Epidermal melanocyte (primary cell): Measurements from ENCODE around the gene DMXL2.
"Not testable (repeated sequence)": the region's sequence is repeated elsewhere in the genome, so short reads cannot be mapped to it uniquely, and the experiment has no call there.

Source experiments
- DNase-seq: peaks from one replicate; pipeline ENCODE4 v3.0.0; 2011; ENCODE audit warnings: low spot score; ENCODE audit not compliant: insufficient read length

The DMXL2 gene

DNA sequence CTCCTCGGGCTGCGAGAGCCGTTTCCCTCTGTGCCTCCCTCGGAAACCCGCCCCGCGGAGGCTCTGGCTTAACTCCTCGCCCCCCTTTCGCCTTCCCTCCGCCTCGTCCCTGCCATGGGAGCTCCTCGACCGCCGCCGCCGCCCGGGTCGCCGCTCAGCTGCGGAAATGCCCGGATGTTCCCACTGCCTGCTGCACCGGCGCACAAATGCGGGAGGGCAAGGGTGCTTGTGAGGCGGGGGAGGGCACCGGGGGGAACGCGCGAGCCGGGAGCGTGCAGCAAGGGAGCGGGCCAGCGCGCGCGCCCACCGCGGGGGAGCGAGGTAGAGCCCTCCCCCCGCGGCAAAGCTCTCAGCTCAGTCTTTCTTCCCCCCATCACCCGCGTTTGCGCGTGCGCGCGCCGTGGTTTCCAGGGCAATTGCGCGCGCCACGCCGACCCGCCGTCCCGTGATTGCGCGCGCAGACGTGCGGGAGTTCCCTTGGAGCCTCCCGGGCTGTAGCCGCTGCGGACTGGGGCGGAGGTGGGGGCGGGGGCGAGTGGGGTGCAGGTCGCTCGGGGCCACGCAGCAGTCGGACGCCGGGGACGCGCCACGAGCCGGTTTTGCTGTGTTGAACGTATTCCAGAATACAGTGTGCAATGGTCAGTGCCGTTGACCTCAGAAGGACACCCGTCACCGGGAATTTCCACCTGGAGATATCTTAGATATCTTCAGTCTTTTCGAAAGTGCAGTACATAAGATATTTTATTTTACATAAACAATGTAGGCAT, at the start of gene DMXL2:
TSS of gene DMXL2 (minus strand) at position 168 of the 767 bp plus-strand sequence. CDS start 226 bp downstream, outside the sequence.
- peak; percentile 68 for DNase-seq

- DNase-seq = no peak
Observed at GRCh38 chr15:51672155-51672687, 49.6 kb upstream of the DMXL2 start.

DNA sequence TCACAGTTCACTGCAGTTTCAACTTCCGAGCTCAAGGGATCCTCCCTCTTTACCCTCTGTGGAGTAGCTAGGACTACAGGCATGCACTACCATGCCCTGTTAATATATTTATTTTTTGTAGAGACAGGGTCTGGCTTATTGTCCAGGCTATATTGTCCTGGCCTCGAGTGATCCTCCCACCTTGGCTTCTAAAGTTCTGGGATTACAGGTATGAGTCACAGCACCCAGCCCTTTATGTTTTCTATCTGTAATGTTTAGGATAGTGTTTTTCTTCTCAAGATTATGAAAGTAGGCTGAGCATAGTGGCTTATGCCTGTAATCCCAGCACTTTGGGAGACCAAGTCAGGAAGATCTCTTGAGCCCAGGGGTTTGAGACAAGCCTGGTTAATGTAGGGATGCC, 46.8 kb upstream of the DMXL2 start:
- no peak for DNase-seq

DNA sequence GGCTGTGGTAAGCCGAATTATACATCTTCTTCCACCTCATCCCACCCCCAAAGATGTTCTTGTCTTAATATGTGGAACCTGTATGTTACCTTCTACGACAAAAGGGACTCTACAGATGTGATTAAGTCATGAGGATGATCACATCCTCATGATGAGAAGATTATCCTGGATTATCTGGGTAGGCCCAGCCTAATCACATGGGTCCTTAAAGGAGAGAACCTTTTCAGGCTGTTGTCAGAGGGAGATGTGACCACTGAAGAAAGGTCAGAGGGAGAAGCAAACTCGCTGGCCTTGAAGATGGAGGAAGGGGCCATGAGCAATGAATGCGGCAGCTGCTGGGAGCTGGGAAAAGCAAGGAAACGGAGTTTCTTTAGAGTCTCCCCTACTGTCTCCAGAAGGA, 45.9 kb upstream of the DMXL2 start:
- no peak for DNase-seq

DNA sequence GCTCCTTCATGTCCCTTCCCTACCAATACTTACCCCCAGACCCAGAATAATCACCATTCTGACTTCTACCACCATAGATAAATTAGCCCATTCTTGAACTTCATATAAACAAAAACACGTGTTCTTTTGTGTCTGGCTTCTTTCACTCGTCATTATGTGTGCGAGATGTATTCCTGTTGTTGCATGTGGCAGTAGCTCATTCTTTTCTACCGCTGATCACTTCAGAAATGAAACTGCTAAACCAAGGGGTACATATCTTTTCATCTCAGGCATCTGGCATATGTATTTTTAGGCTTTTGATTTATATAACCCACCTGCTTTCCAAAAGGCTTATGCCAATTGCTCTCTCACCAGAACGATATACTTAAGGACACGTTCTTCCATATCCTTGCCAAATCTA, 44.9 kb upstream of the DMXL2 start:
- DNase-seq = no peak

- no peak for DNase-seq
Observed at GRCh38 chr15:51661072-51661471, 38.5 kb upstream of the DMXL2 start.

DNA sequence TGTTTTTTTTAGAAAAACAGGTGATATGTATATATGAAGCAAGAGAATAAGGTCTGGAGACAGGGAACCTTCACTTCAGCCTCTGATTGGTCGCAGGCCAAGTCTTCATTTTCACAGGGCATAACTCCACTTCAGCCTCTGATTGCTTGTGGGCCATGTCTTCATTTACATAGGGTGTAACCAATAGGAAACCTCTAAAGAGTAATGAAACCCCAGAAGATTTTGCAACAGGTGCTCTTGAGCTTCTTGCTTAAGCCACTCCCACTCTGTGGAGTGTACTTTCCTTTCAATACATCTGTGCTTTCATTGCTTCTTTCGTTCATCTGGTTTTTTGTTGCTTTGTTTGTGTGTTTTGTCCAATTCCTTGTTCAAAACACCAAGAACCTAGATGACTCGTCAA, 36.1 kb upstream of the DMXL2 start:
- no peak for DNase-seq

DNA sequence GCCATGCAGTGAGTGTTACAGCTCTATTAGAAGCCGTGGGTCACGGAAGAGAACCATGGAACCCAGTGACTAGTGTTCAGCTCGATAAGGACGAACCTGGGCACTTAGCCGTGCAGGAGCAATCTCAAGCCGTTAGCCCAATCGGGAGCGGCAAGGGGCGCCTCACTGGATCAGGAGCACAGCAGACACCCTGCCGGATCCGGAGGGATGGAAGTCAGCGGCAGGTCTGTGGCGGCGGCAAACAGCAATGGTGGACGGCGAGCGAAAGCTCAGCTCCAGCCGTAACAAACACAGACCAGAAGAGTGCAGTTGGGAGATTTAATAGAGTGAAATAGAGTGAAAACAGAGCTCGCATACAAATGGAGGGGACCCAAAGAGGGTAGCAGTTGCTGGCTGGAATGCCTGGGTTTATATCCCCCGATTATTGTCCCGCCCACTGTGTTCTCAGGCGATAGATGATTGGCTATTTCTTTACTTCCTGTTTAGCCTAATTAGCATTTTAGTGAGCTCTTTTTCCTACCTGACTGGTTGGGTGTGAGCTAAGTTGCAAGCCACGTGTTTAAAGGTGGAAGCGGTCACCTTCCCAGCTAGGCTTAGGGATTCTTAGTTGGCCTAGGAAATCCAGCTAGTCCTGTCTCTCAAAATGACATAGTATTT, 33.0 kb upstream of the DMXL2 start:
- DNase-seq = not testable (repeated sequence)

DNA sequence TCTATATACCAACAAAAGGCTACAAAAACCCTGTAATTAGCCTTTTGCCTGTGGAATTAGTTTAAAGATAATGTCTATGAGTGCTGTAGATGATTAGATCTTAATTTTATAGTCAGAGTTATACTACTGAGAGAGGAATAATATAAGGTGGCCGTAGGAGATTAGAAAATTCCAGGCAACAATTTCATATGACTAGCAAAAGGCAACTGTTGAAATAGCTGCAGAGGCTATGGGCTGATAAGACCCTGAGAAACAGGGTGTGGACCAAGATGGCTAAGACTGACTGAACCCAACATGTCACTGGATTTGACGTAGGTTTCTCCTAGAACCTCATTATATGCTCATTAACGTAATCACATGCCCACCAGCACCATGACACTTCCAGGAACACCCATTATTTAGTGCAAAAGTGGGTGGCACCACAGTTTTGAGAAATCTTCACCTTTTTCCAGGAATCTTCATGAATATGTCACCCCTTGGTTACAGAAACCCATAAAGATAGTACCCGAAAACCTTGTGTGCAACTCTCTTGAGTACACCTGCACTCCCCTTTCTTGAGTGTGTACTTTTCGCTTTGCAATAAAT, 29.6 kb upstream of the DMXL2 start:
- no peak for DNase-seq

DNA sequence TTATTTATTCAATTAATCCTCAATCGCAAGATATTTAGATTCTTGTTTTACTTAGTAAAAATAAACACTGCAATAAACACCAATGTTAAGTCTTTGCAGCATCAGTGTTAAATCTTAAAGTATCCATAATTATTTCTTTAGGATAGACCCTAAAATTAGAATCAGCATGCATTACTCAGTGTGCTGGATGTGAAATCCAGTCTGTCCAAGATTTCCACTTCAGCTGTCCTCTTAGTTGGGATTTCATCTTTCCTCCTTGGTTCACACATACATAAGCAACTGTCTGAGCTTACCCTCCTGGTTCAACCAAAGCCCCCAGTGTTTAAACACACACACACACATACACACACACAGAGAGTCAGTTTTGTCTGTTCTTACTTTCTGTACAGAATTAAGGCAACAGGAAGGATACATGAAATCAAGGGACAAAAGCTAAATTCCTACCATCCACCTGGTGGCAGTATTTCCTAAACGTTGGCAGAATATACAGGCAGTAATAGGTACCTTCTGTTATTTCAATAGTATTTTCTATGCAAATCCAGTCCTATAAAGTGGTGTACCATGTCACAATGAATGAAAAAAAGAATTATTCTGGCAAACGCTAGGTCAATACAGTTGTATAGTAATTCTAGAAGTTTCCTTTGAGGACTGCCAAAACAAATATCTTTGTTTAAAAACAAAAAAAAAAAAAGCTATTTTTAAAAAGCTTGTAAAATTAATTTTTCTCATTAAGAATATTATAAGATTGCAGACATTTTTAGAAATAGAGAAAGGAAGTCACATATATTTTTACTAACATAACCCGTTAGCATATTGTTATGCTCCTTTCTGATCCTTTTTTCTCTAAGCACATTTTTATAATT, 27.3 kb upstream of the DMXL2 start:
- DNase-seq = peak; percentile 71

- not testable (repeated sequence) for DNase-seq
Observed at GRCh38 chr15:51648643-51649042, 26.1 kb upstream of the DMXL2 start.

DNA sequence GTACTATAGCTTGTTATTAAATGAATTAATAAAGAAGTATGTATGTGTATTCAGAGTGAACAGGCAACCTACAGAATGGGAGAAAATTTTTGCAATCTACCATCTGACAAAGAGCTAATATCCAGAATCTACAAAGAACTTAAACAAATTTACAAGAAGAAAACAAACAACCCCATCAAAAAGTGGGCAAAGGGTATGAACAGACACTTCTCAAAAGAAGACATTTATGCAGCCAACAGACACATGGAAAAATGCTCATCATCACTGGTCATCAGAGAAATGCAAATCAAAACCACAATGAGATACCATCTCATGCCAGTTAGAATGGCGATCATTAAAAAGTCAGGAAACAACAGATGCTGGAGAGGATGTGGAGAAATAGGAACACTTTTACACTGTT, 25.5 kb upstream of the DMXL2 start:
- DNase-seq = not testable (repeated sequence)

DNA sequence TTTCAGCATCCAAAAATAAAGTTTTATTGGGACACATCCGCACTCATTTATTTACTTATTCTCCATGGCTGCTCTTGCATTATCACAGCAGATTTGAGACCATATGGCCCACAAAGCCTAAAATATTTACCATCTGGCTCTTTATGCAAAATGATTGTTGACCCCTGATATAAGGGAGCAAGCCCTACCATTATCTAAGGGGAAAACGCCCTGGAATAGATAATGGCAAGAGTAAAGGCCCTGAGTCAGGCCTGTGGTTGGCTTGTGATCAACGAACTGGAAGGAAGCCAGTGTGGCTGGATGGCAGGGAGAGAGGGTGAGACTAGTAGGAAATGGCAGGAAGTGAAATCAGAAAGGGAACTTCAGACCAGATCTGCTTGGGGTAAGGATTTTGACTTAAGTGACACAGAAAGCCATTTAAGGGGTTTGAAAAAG, 24.6 kb upstream of the DMXL2 start:
- DNase-seq = no peak

GRCh38 chr15:51642696-51643095, 20.1 kb upstream of the DMXL2 start:
- DNase-seq = no peak

DNA sequence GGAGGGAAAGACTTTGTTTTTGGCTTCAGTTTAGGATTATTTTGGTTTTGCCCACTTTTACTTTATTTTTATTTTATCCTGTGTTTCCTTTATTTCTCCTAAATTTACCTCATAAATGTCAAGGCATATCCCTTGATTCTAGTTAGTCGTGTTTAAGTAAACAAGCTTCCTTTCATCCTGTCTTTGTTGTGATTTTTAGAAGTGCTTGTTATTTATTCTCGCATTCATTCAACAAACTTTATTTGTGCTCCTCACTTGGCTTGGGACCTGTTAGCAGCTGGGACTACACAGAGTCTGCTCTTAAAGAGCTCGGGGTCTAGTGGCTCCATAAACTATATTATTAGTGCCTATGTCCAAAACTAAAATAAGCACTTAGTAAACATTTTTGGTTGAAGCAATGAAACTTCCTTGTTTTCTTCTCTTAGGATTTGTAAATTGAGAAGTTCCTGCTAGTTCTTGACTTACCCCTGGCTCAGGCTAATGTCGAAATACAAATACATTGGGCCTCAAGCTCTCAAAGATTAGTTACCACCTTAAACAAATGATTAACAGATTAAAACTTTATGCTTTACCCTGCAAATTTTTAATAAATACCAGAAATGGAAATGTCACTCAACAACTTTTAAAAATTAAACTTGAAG, 19.0 kb upstream of the DMXL2 start:
- no peak for DNase-seq

GRCh38 chr15:51634591-51635198, 12.1 kb upstream of the DMXL2 start:
- no peak for DNase-seq

DNA sequence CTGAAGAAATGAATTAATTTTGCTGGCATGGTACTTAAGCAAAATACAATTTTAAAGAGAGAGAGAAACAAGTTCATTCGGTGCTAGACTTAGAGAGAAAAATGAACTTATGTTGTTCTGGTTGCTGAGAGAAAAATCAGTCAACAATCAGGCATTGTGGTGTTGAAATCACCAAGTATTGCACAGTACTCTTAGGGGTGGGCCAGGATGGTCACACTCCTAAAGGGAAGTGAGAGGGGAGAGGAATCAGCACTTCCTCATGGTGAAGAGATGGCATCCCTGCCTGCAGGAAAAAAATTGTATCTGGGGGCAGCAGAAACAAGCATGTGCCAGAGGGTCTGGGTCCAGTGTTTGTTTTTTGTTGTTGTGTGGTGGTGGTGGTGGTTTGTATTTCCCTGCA, 7.0 kb upstream of the DMXL2 start:
- DNase-seq = no peak

DNA sequence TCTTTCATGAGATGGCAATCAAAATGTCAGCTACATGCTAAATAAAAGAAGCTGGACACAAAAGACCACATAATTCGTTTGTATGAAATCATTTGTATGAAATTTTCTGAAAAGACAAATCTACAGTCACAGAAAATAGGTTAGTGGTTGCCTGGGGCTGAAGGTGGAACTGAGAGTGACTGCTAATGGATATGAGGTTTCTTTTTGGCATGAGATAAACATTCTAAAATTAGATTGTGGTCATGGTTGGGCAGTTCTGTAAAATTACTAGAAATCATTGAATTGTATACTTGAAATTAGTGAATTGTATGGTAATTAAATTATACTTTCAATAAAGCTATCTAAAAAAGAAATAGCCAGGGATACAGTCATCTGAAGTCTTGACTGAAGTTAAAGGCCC, 2.7 kb upstream of the DMXL2 start:
- DNase-seq = no peak

DNA sequence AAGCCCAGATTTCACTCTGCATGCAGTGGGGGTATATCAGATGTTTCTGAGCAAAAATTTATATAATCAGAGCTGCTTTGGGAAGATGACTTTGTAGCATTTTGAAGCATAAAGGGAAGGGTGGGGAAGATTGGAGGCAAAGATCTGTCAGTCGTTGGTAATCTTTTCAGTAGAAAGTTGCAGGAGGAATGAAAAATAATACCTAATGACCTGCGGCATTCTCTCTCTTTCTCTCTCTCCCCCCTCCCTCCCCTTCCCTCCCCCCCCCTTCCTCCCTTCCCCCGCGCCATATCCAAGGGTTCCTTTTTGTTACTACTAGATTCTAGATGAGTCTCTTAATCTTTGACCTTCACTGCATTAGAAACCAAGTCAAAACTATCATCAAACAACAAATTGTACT, 1.5 kb upstream of the DMXL2 start:
- no peak for DNase-seq

DNA sequence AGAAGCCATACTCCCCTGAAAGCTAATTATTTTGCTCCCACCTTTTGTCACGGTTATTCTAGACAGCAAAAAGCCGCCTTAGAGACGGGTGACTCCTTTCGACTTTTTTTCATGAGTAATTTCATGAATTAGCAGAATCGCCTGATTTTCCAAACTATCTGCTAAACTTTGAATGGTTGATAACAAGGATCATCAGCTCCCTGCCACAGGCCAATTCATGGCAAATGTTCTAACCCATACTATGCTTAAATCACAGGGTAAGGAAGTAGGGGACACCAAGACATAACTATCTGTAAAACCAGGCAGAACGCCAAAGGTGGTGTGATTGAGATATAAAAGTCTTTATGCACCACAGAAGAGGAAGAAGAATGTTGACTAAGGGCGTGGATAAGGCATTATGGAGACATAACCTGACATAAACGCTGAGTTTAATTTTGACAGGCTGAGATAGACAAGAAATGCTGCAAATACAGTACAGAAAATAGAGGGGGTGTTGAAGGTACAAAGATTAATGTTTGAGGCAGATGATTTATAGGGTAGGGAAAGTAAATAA, 891 bp upstream of the DMXL2 start:
- no peak for DNase-seq
